ENCODE measurements around the gene ETFDH.
A peak's percentile ranks its signal among the peaks of the same experiment; 100 is the strongest.
"Not testable (repeated sequence)": the region's sequence is repeated elsewhere in the genome, so short reads cannot be mapped to it uniquely, and the experiment has no call there.

The ETFDH gene

DNA sequence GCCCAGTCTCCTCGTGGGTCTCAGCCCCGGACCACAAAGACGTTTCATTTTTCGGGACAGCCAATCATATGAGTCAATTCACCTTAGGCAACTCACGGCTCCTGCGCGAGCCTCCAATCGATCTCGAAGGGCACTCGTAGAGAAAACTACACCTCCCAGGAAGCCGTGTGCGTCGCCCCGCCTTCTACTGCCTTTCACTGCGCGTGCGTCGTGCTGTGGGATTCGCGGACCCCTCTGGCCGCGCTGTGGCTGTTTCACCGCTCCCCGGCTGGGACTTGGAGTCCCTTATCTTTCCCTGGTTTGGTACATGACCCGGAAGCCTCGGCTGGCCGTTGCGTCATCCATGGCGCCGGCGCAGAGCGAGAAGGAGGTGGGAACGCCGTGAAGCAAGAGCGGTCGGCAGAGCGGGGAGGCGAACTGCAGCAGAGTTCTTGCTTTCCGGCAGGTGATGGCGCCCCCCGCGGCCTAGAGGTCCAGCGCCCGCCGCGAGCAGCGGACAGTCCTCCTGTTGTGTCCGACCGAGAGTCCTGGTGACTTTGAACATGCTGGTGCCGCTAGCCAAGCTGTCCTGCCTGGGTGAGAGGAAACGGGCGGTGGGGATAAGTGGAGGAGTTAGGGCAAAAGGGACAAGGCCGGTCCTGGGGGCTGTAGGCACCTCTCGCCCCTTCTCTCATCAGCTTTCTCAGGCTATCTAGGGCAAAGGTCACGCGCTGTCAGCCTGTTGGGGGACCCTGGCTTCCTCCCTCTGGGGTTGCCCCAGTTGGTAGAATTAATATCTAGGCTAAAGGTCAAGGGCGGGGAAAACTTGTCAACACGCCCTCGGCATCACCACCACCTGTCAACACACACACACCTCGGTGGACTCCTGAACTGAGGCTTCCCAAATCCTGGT, at the start of gene ETFDH:
ETFDH (plus strand) TSS at position 382 of the 892 bp plus-strand sequence; CDS start at position 543, 161 bp downstream.
- Mint-ChIP-seq H3K27me3 (no peaks in the 10 kb centered on the region), H3K9me3 (ENCODE audit: low read depth) (no peaks in the 10 kb centered on the region), H3K4me1 (ENCODE audit: low read depth) (peaks cover 24% of the 10 kb centered on the region), H3K4me3 (peak within 1 kb of the TSS; percentile 98), H3K27ac (peak within 1 kb of the TSS; percentile 97), H3K36me3 (peaks cover 2% of the 10 kb centered on the region)

DNA sequence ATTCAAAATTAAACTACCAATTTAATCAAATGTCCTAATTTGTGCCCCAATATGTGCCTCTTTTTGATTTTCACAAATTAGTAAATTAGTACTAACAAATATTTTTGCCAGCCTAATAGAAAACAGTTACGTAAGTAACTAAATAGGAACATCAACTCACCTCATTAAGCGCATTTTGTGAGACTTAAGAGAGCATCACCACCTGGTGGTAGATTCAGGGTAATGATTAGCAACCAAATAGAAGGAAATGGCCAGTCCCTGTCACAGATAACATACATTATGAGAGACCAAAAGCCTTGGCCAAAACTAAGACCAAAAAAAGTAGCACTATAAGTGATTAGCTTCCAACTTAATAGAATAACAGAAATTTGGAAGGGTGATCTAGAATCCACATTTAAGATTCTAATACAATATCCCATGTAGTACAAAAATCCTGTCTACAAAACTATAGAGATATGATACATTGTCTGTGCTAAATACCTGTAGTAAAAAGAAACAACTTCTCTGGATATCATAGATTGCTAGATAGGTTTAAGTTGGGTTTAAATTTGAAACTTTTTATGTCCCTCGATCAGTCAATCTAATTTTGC, 47.1 kb upstream of the ETFDH start:
- H3K9me3 Mint-ChIP-seq (ENCODE audit: low read depth): no peaks in the 10 kb centered on the region
- no peak overlapping the region for H3K4me3 Mint-ChIP-seq
- no peaks in the 10 kb centered on the region for H3K36me3 Mint-ChIP-seq
- H3K27me3 Mint-ChIP-seq: peaks cover 13% of the 10 kb centered on the region
- H3K4me1 Mint-ChIP-seq (ENCODE audit: low read depth): no peaks in the 10 kb centered on the region
- H3K27ac Mint-ChIP-seq: no peak overlapping the region

DNA sequence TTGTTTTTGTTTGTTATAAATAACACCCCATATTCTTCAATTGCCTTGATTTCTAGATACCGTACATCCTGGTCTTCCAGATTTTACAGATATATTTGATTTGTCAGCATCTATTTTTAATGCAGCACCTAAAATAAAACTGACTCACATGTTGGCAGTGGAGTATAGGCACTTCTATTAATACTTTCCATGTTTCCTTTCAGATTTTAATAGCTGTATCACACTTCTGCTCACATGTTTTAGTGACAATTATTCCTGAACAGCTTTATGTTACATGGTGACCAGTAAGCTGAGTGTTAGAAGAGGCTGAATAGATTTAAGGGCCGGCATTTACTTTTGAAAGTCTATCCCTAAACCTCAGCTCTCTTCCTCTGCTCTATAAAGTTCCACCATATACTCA, 46.6 kb upstream of the ETFDH start:
- Mint-ChIP-seq H3K4me1 (ENCODE audit: low read depth) (no peaks in the 10 kb centered on the region), H3K27ac (no peak overlapping the region), H3K36me3 (no peaks in the 10 kb centered on the region), H3K27me3 (peaks cover 13% of the 10 kb centered on the region), H3K4me3 (no peak overlapping the region), H3K9me3 (ENCODE audit: low read depth) (no peaks in the 10 kb centered on the region)

DNA sequence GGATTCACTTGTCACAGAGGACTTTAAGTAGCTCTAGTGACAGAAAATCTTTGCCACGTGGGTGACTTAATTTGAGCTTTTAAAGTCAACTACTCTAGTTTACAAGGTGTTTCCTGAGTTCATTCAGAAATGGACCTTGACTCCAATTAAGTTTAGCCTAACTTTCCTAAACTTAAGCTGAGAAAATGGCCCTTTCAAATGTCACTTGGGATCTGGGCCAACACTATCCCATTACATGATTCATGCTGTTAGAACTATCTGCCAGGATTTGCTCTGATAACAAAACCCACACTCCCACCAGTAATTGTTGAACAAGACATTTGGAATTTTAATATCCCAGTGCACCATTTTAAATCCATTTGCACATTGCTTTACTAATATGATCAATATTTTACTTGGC, 41.2 kb upstream of the ETFDH start:
- Mint-ChIP-seq H3K27me3 (peaks cover 4% of the 10 kb centered on the region), H3K4me3 (no peak overlapping the region), H3K36me3 (no peaks in the 10 kb centered on the region), H3K9me3 (ENCODE audit: low read depth) (no peaks in the 10 kb centered on the region), H3K4me1 (ENCODE audit: low read depth) (no peaks in the 10 kb centered on the region), H3K27ac (no peak overlapping the region)

DNA sequence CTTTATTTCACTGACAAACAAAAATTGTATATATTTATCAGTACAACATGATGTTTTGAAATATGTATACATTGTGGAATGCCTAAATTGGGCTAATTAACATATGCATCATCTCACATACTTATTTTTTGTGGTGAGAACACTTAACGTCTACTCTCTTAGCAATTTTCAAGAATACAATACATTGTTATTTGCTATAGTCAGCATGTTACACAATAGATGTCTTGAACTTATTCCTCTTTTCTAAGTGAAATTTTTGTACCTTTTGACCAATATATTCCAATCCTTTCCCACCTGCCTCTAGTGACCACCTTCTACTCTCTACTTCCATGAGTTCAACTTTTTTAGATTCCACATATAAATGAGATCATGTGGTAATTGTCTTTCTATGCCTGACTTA, 35.5 kb upstream of the ETFDH start:
- H3K27ac Mint-ChIP-seq: no peak overlapping the region
- peaks cover 13% of the 10 kb centered on the region for H3K27me3 Mint-ChIP-seq
- no peaks in the 10 kb centered on the region for H3K4me1 Mint-ChIP-seq (ENCODE audit: low read depth)
- H3K36me3 Mint-ChIP-seq: no peaks in the 10 kb centered on the region
- H3K4me3 Mint-ChIP-seq: no peak overlapping the region
- peaks cover 4% of the 10 kb centered on the region for H3K9me3 Mint-ChIP-seq (ENCODE audit: low read depth)

DNA sequence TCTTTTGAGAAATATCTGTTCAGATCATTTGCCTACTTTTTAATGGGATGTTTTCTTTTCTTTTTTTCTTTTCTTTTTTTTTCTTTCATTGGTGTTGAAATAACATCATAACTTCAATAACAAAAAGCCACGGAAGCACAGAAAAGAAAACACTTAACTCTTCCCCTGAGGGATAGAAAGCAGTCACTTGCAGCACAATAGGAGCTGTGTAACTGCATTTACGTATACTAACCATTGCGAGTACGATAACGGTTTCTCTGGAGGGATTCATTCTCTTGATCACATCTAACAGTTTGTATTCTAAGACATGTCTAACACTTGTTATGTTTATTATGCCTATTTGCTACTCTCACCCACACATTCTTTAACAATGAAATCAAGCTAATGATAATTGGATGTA, 27.7 kb upstream of the ETFDH start:
- Mint-ChIP-seq H3K27me3 (peaks cover 18% of the 10 kb centered on the region), H3K27ac (no peak overlapping the region), H3K9me3 (ENCODE audit: low read depth) (peaks cover 4% of the 10 kb centered on the region), H3K4me3 (no peak overlapping the region), H3K36me3 (no peaks in the 10 kb centered on the region), H3K4me1 (ENCODE audit: low read depth) (no peaks in the 10 kb centered on the region)

DNA sequence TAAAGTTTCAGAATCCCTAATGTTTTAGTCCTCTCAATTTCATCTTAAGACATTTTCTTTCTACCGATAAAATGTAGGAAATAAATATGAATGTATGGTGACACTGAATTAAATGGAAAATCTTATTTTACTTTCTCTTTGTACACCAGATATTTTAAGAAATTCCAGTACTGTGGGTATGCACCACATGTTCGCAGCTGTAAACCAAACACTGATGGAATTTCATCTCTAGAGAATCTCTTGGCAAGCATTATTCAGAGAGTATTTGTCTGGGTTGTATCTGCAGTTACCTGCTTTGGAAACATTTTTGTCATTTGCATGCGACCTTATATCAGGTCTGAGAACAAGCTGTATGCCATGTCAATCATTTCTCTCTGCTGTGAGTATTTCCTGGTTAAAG, 27.3 kb upstream of the ETFDH start:
- Mint-ChIP-seq H3K4me1 (ENCODE audit: low read depth) (no peaks in the 10 kb centered on the region), H3K4me3 (no peak overlapping the region), H3K9me3 (ENCODE audit: low read depth) (peaks cover 4% of the 10 kb centered on the region), H3K27me3 (peaks cover 18% of the 10 kb centered on the region), H3K27ac (no peak overlapping the region), H3K36me3 (no peaks in the 10 kb centered on the region)

DNA sequence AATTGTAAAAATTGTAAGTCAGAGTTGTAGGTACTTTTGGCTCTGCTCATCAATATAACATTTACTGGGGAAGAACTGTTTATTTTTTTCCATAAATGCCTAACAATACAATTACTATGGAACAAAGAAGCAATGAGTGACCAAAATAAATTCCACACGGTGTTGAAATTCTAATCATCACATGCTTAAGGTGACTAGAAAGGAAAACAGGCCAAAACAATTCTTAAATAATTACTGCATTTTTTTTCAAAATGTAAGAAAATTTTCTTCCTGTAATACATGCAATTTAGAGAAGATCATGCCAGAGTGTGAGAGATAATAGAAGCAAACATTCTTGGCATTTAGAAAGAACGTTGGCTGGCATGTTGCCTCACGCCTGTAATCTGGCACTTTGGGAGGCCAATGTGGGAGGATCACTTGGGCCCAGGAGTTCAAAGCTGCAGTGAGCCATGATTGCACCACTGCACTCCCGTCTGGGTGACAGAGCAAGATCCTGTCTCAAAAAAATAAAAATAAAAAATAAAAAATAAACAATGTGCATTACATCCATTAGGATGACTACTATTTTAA, 22.9 kb upstream of the ETFDH start:
- H3K36me3 Mint-ChIP-seq: no peaks in the 10 kb centered on the region

DNA sequence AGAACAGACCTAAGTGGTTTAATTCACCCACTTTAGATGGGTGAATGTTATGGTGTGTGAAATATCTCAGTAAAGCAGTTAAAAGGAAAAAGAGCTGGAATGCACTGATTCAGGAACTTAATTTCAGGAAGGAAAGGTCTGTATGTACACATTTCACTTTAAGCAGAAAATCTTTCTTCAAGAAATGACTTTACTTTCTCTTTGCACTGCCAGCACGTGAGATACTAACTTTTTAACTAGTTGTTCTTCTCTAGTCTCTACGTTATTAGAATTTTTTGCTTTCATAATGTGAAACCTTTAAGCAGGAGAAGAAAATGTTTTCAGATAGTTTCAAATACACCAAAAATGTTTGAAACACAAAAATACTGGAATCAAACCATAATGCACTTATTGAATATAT, 19.2 kb upstream of the ETFDH start:
- H3K27me3 Mint-ChIP-seq: no peaks in the 10 kb centered on the region
- peaks cover 10% of the 10 kb centered on the region for H3K4me1 Mint-ChIP-seq (ENCODE audit: low read depth)
- H3K27ac Mint-ChIP-seq: no peak overlapping the region
- H3K36me3 Mint-ChIP-seq: no peaks in the 10 kb centered on the region
- H3K4me3 Mint-ChIP-seq: peak overlapping the region; percentile 30
- no peaks in the 10 kb centered on the region for H3K9me3 Mint-ChIP-seq (ENCODE audit: low read depth)

More for the DNA sequence above, 22.9 kb upstream of the ETFDH start:
- Mint-ChIP-seq H3K9me3 (ENCODE audit: low read depth) (no peaks in the 10 kb centered on the region), H3K27me3 (peaks cover 7% of the 10 kb centered on the region), H3K27ac (no peak overlapping the region), H3K4me3 (no peak overlapping the region), H3K4me1 (ENCODE audit: low read depth) (peaks cover 10% of the 10 kb centered on the region)

DNA sequence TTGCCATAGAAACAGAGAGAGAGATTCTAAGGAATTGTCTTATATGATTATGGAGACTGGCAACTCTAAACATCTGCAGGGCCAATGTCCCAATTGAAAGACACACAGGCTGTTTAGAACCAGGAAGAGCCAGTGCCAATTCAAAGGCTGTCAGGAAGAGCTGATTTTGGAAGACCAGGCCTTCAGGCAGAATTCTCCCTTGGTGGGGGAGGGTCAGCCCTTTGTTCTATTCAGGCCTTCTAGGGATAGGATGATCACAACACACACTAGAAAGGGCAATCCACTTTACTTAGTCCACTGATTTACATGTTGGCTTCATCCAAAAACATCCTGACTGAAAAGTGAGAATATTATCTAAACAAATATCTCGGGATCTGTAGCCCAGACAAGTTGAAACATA, 15.7 kb upstream of the ETFDH start:
- H3K4me3 Mint-ChIP-seq: no peak overlapping the region
- peaks cover 10% of the 10 kb centered on the region for H3K4me1 Mint-ChIP-seq (ENCODE audit: low read depth)
- H3K27me3 Mint-ChIP-seq: peaks cover 6% of the 10 kb centered on the region
- H3K36me3 Mint-ChIP-seq: no peaks in the 10 kb centered on the region
- H3K27ac Mint-ChIP-seq: no peak overlapping the region
- no peaks in the 10 kb centered on the region for H3K9me3 Mint-ChIP-seq (ENCODE audit: low read depth)

DNA sequence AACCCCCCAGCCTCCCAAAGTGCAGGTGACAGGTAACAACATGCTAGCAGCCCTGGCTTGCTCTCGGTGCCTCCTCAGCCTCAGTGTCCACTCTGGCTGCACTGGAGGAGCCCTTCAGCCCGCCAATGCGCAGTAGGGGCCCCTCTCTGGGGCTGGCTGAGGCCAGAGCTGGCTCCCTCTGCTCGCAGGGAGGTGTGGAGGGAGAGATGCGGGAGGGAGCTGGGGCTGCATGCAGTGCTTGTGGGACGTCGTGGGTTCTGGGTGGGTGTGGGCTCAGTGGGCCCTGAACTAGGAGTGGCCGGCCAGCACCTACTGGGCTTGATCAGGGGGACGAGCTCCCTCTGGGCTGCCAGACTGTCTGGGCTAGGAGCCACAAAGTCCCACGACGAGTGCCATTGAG, 14.8 kb upstream of the ETFDH start:
- H3K36me3 Mint-ChIP-seq: no peaks in the 10 kb centered on the region
- no peak overlapping the region for H3K27ac Mint-ChIP-seq
- peaks cover 8% of the 10 kb centered on the region for H3K4me1 Mint-ChIP-seq (ENCODE audit: low read depth)
- H3K27me3 Mint-ChIP-seq: peaks cover 6% of the 10 kb centered on the region
- no peak overlapping the region for H3K4me3 Mint-ChIP-seq
- no peaks in the 10 kb centered on the region for H3K9me3 Mint-ChIP-seq (ENCODE audit: low read depth)

DNA sequence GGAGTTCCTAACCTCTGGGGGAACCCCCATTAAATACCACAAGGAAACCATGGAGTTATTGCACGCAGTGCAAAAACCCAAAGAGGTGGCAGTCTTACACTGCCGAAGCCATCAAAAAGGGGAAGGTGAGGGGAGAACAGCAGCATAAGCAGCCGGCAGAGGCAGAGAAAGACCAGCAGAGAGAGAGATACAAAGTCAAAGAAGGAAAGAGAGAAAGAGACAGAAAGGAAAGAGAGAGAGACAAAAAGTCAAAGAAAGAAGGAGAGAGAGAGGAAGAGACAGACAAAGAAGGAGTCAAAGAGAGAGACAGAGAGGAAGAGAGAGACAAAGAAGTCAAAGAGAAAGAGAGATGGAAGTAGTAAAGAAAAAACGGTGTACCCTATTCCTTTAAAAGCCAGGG, 8.8 kb upstream of the ETFDH start:
- not testable (repeated sequence) for H3K27ac Mint-ChIP-seq; H3K27me3 Mint-ChIP-seq; H3K9me3 Mint-ChIP-seq (ENCODE audit: low read depth); H3K36me3 Mint-ChIP-seq; H3K4me1 Mint-ChIP-seq (ENCODE audit: low read depth); H3K4me3 Mint-ChIP-seq

DNA sequence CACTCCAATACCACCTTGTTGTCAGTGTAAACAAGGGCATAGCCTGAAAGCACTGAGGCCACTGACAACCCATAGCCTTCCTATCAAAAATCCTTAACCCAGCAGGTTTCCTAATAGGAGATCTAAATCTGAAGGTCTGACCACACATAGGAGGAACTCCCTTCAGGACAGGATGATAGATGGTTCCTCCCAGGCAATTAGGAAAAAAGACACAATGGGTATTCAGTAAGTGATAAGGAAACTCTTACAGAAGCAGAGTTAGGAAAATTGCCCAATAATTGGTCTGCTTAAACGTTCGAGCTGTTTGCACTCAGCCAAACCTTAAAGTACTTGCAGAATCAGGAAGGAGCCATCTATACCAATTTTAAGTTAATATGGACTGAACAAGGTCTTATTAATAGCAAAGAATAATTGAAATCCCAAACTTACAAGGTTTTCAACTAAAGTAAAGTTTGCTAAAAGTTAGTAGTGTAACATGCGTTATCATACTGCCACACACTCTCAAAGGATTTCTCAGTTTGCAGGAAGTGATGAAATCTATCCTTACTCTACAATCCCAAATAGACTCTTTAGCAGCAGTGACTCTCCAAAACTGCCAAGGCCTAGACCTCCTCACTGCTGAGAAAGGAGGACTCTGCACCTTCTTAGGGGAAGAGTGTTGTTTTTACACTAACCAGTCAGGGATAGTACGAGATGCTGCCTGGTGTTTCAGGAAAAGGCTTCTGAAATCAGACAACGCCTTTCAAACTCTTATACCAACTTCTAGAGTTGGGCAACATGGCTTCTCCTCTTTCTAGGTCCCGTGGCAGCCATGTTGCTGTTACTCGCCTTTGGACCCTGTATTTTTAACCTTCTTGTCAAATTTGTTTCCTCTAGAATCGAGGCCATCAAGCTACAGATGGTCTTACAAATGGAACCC, 8.1 kb upstream of the ETFDH start:
- not testable (repeated sequence) for H3K9me3 Mint-ChIP-seq (ENCODE audit: low read depth); H3K4me1 Mint-ChIP-seq (ENCODE audit: low read depth); H3K27ac Mint-ChIP-seq; H3K4me3 Mint-ChIP-seq; H3K36me3 Mint-ChIP-seq; H3K27me3 Mint-ChIP-seq

DNA sequence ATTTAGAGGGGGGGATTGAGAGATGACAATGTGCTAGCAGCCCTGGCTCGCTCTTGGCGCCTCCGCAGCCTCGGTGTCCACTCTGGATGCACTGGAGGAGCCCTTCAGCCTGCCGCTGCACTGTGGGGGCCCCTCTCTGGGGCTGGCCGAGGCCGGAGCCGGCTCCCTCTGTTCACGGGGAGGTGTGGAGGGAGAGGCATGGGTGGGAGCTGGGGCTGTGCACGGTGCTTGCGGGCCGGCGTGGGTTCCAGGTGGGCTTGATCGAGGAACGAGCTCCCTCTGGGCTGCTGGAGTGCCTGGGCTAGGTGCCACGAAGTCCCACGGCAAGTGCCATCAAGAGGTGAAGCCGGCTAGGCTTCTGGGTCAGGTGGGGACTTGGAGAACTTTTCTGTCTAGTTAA, 7.3 kb upstream of the ETFDH start:
- Mint-ChIP-seq H3K4me3 (no peak overlapping the region), H3K27me3 (no peaks in the 10 kb centered on the region), H3K27ac (no peak overlapping the region), H3K4me1 (ENCODE audit: low read depth) (no peaks in the 10 kb centered on the region), H3K36me3 (peaks cover 2% of the 10 kb centered on the region), H3K9me3 (ENCODE audit: low read depth) (no peaks in the 10 kb centered on the region)

DNA sequence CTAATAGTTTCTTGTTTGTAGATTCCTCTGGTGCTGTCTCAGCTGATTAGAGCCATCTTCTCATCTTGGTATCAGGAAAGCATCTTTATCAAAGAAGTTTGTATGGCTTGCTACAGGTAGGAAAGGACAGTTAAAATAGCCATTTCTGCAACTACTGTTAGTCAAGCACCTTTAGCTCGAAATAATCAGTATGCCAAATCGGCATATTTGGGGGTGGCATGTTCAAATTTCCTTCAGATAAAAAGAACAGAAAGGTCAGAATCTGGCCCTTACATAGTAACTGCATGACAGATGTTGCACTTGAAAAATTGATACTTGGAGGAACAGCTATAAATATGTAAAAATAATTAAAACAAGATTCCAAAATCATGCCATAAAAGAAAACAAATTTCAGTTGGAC, 5.2 kb upstream of the ETFDH start:
- H3K4me3 Mint-ChIP-seq: no peak overlapping the region
- peaks cover 8% of the 10 kb centered on the region for H3K4me1 Mint-ChIP-seq (ENCODE audit: low read depth)
- peaks cover 2% of the 10 kb centered on the region for H3K36me3 Mint-ChIP-seq
- H3K27ac Mint-ChIP-seq: no peak overlapping the region
- no peaks in the 10 kb centered on the region for H3K27me3 Mint-ChIP-seq
- H3K9me3 Mint-ChIP-seq (ENCODE audit: low read depth): no peaks in the 10 kb centered on the region
